Mononuclear cell (primary cell): ENCODE data around the gene WNT5B. TPM values are rescaled to one million over a fixed set of nuclear protein-coding genes. Genes with fewer than 3 reads are reported as not detected.

ENCODE experiments used
- H3K27me3 ChIP-seq: 2 replicates; pipeline ENCODE4 v1.6.0; 2011; ENCODE audit warnings: low read length, control low read depth; ENCODE audit not compliant: insufficient read depth
- H3K4me1 ChIP-seq: 2 replicates; pipeline ENCODE4 v1.5.1; 2011; ENCODE audit warnings: mild to moderate bottlenecking, low read length, control low read depth; ENCODE audit not compliant: insufficient read depth
- H3K4me3 ChIP-seq: 2 replicates; pipeline ENCODE4 v1.5.1; 2011; ENCODE audit warnings: mild to moderate bottlenecking, low read length, moderate library complexity
- H3K9me3 ChIP-seq: 2 replicates; pipeline ENCODE4 v1.5.1; 2011; ENCODE audit warnings: low read depth, mild to moderate bottlenecking, control low read depth, low read length
- total RNA-seq: library from RNA; depleted of rRNA; stranded (reverse); fragments of >200 nt; gene quantifications from one replicate; pipeline ENCODE4 v1.2.3, GENCODE V29; 2012

The WNT5B gene
- total RNA-seq, 1 donor: not detected

DNA sequence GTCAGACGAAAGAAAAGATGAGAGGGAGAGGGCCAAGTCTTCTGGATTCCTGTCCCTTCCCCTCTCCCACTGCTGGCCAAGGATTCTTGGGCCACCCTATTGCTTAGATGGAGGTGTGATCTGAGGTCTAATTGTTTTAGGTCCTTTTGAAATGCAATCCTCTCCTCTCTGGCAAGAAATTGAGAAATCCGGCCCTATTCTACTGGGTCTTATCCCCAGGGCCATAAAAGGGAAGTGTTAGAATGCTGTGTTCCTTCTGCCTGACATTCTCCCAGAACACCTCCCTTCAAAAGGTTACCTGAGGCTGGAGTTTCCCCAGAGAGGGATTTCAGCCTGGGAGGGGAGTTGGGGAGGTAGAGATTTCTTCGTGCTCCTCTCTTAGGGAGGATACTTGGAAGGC, 4.4 kb downstream of the WNT5B start:
- H3K4me1 ChIP-seq: peaks cover 69% of the 10 kb centered on the region
- H3K9me3 ChIP-seq: no peaks in the 10 kb centered on the region
- peaks cover 28% of the 10 kb centered on the region for H3K27me3 ChIP-seq
- no peak overlapping the region for H3K4me3 ChIP-seq

DNA sequence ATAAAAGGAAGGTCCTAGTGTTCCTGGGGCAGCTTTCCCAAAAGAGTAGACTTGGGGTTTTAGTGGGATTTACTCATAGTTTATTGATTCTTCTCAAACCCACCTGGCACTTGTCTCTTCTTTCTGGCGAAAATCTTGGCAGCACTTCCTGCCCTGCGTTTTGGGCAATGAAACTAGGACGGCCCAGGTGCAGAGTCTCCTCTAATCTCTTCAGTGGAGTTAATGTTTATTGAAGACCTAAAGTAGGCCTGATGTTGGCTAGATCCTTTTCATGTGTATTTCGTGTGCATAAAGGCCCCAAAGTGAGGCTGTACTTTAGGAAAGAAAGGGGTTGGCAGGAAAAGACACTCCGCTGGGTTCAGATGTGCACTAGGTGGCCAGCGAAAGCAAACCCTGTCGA, 5.1 kb downstream of the WNT5B start:
- Histone ChIP-seq H3K9me3 (no peaks in the 10 kb centered on the region), H3K4me3 (no peak overlapping the region), H3K27me3 (peaks cover 23% of the 10 kb centered on the region), H3K4me1 (peaks cover 69% of the 10 kb centered on the region)

DNA sequence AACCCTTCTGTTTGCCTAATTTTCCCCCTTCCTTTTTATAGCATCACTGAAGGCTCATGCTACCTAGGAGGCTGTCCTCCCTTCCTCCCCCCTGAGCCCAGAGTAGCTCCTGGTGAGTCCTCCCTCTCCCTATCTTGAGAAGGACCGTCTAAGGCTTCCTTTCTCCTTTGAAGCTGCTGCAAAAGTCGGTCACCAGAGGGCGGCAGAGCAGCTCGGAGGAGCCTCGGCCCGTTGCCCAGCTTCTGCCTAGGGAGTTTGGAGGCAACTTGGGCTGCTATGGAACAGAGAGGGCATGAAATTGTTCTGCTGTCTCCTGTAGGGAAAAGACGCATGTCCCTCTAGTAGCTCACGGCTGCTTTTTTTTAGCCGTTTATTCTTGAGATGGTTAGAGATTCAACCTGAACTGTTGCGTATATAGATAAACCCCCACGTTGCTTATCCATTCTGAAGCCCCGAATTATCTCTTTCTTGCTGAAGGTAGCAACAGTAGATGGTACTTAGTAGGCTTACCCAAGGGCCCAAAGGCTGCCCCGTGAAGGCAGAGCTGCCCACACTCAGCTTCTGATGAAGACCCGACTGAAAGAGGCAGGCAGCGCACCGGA, 5.7 kb downstream of the WNT5B start:
- Histone ChIP-seq H3K4me1 (peaks cover 65% of the 10 kb centered on the region), H3K9me3 (no peaks in the 10 kb centered on the region), H3K27me3 (peaks cover 18% of the 10 kb centered on the region), H3K4me3 (no peak overlapping the region)

GRCh38 chr12:1635301-1636095, 6.5 kb downstream of the WNT5B start:
- Histone ChIP-seq H3K4me3 (no peak overlapping the region), H3K4me1 (peaks cover 57% of the 10 kb centered on the region), H3K27me3 (peaks cover 17% of the 10 kb centered on the region), H3K9me3 (no peaks in the 10 kb centered on the region)

- H3K9me3 ChIP-seq: no peaks in the 10 kb centered on the region
- no peak overlapping the region for H3K4me3 ChIP-seq
- H3K27me3 ChIP-seq: no peaks in the 10 kb centered on the region
- H3K4me1 ChIP-seq: peaks cover 40% of the 10 kb centered on the region
Measured at GRCh38 chr12:1638203-1638602, 9.2 kb downstream of the WNT5B start.

- Histone ChIP-seq H3K9me3 (no peaks in the 10 kb centered on the region), H3K4me1 (peaks cover 27% of the 10 kb centered on the region), H3K4me3 (no peak overlapping the region), H3K27me3 (no peaks in the 10 kb centered on the region)
Measured at GRCh38 chr12:1639538-1639937, 10.5 kb downstream of the WNT5B start.

DNA sequence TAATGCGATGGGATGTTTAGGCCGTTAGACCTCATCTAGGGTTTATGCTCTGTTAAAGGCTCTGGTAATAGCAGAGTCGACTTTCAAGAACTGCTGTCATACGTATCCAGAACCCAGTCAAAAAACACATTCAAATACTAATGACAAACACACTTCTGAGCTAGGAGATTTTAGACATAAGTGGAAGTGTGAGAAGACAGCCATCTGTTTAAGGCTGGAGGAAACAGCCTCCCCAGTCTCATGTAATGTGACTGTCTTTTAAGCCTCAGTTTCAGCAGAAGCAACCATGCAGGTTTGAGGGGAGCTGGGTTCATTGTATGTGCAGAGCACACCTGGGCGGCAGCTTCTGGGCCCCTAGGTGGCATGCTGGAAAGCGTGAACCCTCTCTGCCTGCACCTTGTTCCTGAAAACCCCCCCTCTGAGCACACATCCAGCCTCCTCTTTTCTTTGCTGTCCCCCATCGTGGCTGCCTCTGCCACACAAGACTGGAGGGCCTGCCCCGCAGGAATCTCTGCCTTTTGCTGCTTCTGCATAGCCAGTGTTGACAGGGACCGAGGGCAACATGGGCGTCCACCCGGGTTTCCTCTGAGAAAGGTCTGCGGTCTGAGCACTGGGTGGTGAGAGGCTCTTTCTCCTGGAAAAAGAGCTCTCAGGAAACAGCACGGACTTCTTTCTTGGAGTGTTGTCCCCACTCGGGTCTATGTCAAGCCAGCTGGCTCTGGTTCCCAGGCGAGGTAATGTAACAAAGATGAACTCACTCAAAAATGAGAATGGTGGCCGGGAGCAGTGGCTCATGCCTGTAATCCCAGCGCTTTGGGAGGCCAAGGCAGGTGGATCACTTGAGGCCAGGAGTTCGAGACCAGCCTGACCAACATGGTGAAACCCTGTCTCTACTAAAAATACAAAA, 11.6 kb downstream of the WNT5B start:
- Histone ChIP-seq H3K4me3 (no peak overlapping the region), H3K4me1 (peaks cover 17% of the 10 kb centered on the region), H3K9me3 (no peaks in the 10 kb centered on the region), H3K27me3 (no peaks in the 10 kb centered on the region)

DNA sequence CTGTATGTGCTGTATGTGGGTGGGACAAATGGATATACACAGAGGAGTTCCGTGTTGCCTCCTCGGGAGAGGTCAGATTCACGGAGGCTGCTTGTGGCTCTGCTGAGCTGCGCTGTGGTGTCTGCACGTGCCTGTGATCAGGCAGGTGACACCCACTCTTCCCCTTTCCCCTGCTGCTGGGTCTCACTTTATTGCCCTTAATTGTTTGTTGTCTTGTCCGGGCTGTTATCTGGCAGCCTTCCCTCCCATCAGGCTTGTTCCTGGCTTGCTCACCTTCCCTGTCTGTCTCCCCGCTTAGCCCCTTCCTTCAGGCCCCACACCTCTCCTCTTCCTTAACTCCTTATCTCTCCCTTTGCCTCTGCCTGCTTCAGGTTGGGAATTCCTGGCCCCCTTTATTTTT, 13.5 kb downstream of the WNT5B start:
- H3K4me1 ChIP-seq: peaks cover 16% of the 10 kb centered on the region
- H3K9me3 ChIP-seq: no peaks in the 10 kb centered on the region
- no peaks in the 10 kb centered on the region for H3K27me3 ChIP-seq
- no peak overlapping the region for H3K4me3 ChIP-seq

DNA sequence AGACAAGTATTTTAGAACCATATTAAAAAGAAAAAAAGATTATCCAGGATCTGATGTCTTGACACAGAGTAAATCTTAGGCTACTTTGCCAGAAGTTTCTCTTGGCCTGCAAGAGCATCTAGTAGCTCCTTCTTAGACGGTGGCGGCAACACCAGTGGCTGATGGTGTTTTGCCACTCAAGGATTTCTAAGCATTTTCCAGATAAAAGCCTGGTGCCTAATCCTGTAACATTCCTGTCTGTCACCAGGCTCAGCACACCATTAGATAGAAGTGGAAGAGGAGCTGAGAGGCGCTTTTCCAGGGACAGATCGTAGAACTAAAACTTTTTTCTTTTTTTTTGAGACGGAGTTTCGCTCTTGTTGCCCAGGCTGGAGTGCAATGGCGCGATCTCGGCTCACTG, 14.0 kb downstream of the WNT5B start:
- Histone ChIP-seq H3K4me1 (peaks cover 16% of the 10 kb centered on the region), H3K9me3 (no peaks in the 10 kb centered on the region), H3K27me3 (no peaks in the 10 kb centered on the region), H3K4me3 (no peak overlapping the region)

DNA sequence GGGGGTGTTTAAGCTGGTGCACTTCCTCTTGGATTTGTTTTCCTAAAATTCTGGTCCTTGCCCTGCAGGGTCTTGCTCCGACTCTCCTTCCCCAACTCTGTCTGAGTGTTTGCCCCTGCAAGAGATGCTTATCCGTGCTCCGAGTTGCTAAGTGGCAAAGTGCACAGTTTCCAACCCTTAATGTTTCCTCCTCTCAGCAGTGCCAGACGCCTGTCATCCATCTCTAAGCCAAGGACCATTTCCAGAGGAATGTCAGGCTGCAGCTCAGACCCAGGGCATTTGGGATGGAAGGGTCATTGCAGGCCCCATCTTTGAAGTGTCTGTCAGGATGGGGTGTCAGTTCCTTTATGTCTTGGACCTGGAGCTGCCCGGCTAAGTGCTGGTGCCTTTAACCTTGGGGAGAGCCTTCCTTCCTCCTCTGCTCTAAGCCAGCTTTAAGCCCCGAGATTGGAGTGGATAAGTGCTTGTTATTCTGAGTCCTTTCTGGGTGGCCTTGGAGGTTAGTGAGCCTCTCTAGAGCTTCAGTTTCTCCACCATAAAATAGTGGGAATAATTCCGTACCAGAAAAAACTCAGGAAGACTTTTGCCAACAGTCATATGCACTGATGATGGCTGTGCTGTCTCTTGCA, 15.0 kb downstream of the WNT5B start:
- Histone ChIP-seq H3K4me1 (peaks cover 12% of the 10 kb centered on the region), H3K27me3 (no peaks in the 10 kb centered on the region), H3K4me3 (no peak overlapping the region), H3K9me3 (no peaks in the 10 kb centered on the region)

- H3K27me3 ChIP-seq: no peaks in the 10 kb centered on the region
- peaks cover 12% of the 10 kb centered on the region for H3K4me1 ChIP-seq
- no peak overlapping the region for H3K4me3 ChIP-seq
- H3K9me3 ChIP-seq: no peaks in the 10 kb centered on the region
Measured at GRCh38 chr12:1644534-1645438, 15.8 kb downstream of the WNT5B start.

DNA sequence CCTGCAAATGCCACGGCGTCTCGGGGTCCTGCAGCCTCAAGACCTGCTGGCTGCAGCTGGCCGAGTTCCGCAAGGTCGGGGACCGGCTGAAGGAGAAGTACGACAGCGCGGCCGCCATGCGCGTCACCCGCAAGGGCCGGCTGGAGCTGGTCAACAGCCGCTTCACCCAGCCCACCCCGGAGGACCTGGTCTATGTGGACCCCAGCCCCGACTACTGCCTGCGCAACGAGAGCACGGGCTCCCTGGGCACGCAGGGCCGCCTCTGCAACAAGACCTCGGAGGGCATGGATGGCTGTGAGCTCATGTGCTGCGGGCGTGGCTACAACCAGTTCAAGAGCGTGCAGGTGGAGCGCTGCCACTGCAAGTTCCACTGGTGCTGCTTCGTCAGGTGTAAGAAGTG, 16.8 kb downstream of the WNT5B start:
- no peaks in the 10 kb centered on the region for H3K27me3 ChIP-seq
- H3K9me3 ChIP-seq: no peaks in the 10 kb centered on the region
- peaks cover 12% of the 10 kb centered on the region for H3K4me1 ChIP-seq
- no peak overlapping the region for H3K4me3 ChIP-seq

DNA sequence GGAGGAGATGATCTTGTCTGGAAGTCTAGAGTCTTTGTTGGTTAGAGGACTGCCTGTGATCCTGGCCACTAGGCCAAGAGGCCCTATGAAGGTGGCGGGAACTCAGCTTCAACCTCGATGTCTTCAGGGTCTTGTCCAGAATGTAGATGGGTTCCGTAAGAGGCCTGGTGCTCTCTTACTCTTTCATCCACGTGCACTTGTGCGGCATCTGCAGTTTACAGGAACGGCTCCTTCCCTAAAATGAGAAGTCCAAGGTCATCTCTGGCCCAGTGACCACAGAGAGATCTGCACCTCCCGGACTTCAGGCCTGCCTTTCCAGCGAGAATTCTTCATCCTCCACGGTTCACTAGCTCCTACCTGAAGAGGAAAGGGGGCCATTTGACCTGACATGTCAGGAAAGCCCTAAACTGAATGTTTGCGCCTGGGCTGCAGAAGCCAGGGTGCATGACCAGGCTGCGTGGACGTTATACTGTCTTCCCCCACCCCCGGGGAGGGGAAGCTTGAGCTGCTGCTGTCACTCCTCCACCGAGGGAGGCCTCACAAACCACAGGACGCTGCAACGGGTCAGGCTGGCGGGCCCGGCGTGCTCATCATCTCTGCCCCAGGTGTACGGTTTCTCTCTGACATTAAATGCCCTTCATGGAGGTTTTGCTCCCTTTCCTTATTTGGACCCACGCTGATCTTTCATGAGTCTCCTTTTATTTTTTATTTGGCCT, 17.7 kb downstream of the WNT5B start:
- Histone ChIP-seq H3K4me3 (no peak overlapping the region), H3K9me3 (no peaks in the 10 kb centered on the region), H3K27me3 (no peaks in the 10 kb centered on the region), H3K4me1 (peaks cover 12% of the 10 kb centered on the region)

DNA sequence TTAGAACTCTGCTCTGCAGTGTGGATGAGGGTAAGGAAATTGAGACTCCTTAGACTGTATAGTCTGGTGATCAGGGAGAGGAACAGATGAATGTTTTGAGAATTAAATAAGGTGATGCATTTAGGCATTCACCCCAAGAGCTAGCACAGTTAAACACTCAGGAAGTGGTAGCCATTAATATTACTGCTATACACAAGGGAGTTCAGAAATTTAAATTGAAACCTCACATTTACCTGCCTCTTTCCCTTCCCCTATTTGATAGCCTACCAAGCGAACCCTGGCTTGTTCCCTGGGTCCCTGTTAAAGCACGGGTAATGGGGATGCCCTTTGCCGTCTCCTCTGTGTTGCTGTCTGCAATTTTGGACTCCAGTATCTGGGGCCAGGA, 18.2 kb downstream of the WNT5B start:
- H3K4me3 ChIP-seq: no peak overlapping the region
- H3K4me1 ChIP-seq: peaks cover 12% of the 10 kb centered on the region
- no peaks in the 10 kb centered on the region for H3K27me3 ChIP-seq
- no peaks in the 10 kb centered on the region for H3K9me3 ChIP-seq
